Type B pancreatic cell (in vitro differentiated cells): ENCODE results near the gene LRRC30. TPM values are rescaled to one million over a fixed set of nuclear protein-coding genes. Genes with fewer than 3 reads are reported as not detected.

Source experiments
- DNase-seq: peaks from one replicate; pipeline ENCODE4 v3.0.0; 2021; ENCODE audit warnings: mixed read lengths; ENCODE audit not compliant: unreplicated experiment; ENCODE audit errors: extremely low spot score
- H3K27ac Mint-ChIP-seq: 2 replicates; pipeline ENCODE4 v1.8.0; 2021; ENCODE audit warnings: mild to moderate bottlenecking, mixed read lengths
- H3K27me3 Mint-ChIP-seq: 2 replicates; pipeline ENCODE4 v1.8.0; 2021; ENCODE audit warnings: mixed read lengths
- H3K36me3 Mint-ChIP-seq: 2 replicates; pipeline ENCODE4 v1.8.0; 2021; ENCODE audit warnings: mixed read lengths
- H3K4me1 Mint-ChIP-seq: one replicate; pipeline ENCODE4 v1.8.0; 2021; ENCODE audit warnings: mixed read lengths; ENCODE audit not compliant: unreplicated experiment
- H3K4me3 Mint-ChIP-seq: 2 replicates; pipeline ENCODE4 v1.8.0; 2021; ENCODE audit warnings: mild to moderate bottlenecking, mixed read lengths
- H3K9me3 Mint-ChIP-seq: 2 replicates; pipeline ENCODE4 v1.8.0; 2021; ENCODE audit warnings: mixed read lengths
- CTCF ChIP-seq: fragments of 200-600 bp; sonication (generic); conservative IDR thresholded peaks from 2 replicates; pipeline ENCODE4 v1.5.0; 2021; ENCODE audit warnings: antibody characterized with exemption, mild to moderate bottlenecking
- total RNA-seq: library from RNA; stranded (reverse); gene quantifications from 2 replicates; pipeline ENCODE4 v1.2.1, GENCODE V29; 2021; ENCODE audit warnings: low replicate concordance

LRRC30 gene
- total RNA-seq, 1 donor from 2014 or later: not detected

- Mint-ChIP-seq H3K36me3 (no peaks in the 10 kb centered on the region), H3K9me3 (no peaks in the 10 kb centered on the region), H3K27ac (no peak overlapping the region), H3K27me3 (peaks cover 16% of the 10 kb centered on the region), H3K4me1 (peaks cover 7% of the 10 kb centered on the region), H3K4me3 (no peak overlapping the region)
- TF ChIP-seq CTCF: no peak
- DNase-seq: no peak
These were observed 24.8 kb downstream of the LRRC30 start for GRCh38 chr18:7255643-7256042.

- no peak for TF ChIP-seq CTCF
- Mint-ChIP-seq H3K36me3 (no peaks in the 10 kb centered on the region), H3K27ac (no peak overlapping the region), H3K4me3 (no peak overlapping the region), H3K9me3 (no peaks in the 10 kb centered on the region), H3K27me3 (peaks cover 16% of the 10 kb centered on the region), H3K4me1 (peaks cover 7% of the 10 kb centered on the region)
- DNase-seq: no peak
These were observed 25.9 kb downstream of the LRRC30 start for GRCh38 chr18:7256618-7257425.

GRCh38 chr18:7257426-7257740 is 26.5 kb downstream of the LRRC30 start:
- Mint-ChIP-seq H3K4me1 (peaks cover 7% of the 10 kb centered on the region), H3K4me3 (no peak overlapping the region), H3K27ac (no peak overlapping the region), H3K36me3 (no peaks in the 10 kb centered on the region), H3K9me3 (no peaks in the 10 kb centered on the region), H3K27me3 (peaks cover 16% of the 10 kb centered on the region)
- TF ChIP-seq CTCF: no peak
- no peak for DNase-seq

GRCh38 chr18:7259475-7259874 is 28.6 kb downstream of the LRRC30 start:
- no peak overlapping the region for H3K4me3 Mint-ChIP-seq
- H3K9me3 Mint-ChIP-seq: no peaks in the 10 kb centered on the region
- DNase-seq: no peak
- H3K36me3 Mint-ChIP-seq: no peaks in the 10 kb centered on the region
- H3K4me1 Mint-ChIP-seq: peaks cover 7% of the 10 kb centered on the region
- H3K27me3 Mint-ChIP-seq: peaks cover 13% of the 10 kb centered on the region
- H3K27ac Mint-ChIP-seq: no peak overlapping the region
- no peak for TF ChIP-seq CTCF

GRCh38 chr18:7261199-7261598 is 30.3 kb downstream of the LRRC30 start:
- Mint-ChIP-seq H3K27ac (no peak overlapping the region), H3K4me3 (no peak overlapping the region), H3K9me3 (no peaks in the 10 kb centered on the region), H3K36me3 (no peaks in the 10 kb centered on the region), H3K4me1 (peaks cover 7% of the 10 kb centered on the region), H3K27me3 (peaks cover 11% of the 10 kb centered on the region)
- no peak for DNase-seq
- TF ChIP-seq CTCF: no peak

- H3K27me3 Mint-ChIP-seq: peaks cover 7% of the 10 kb centered on the region
- no peaks in the 10 kb centered on the region for H3K9me3 Mint-ChIP-seq
- no peaks in the 10 kb centered on the region for H3K36me3 Mint-ChIP-seq
- H3K27ac Mint-ChIP-seq: no peak overlapping the region
- H3K4me3 Mint-ChIP-seq: no peak overlapping the region
- no peaks in the 10 kb centered on the region for H3K4me1 Mint-ChIP-seq
- no peak for TF ChIP-seq CTCF
- DNase-seq: no peak
These were observed 37.1 kb downstream of the LRRC30 start for GRCh38 chr18:7267973-7268372.
